Gastroesophageal sphincter (tissue), 4 donors: Measurements from ENCODE around the gene HSF5. TPM values are rescaled to one million over a fixed set of nuclear protein-coding genes. Genes with fewer than 3 reads are reported as not detected.

ENCODE experiments used
- ATAC-seq: fragments of 150-250 bp; one replicate; pipeline ENCODE4 v1.9.1; 2016; ENCODE audit warnings: mild to moderate bottlenecking, moderate library complexity
- H3K27ac ChIP-seq, 4 donors: fragments of 200-600 bp; sonication (generic) in 3 of 4; 1 replicate in 3 of 4; 2 replicates in 1 of 4; pipeline ENCODE4 v1.5.1; 2016 to 2019
- H3K27me3 ChIP-seq: fragments of 200-600 bp; sonication (generic); one replicate; pipeline ENCODE4 v1.5.1; 2019
- H3K36me3 ChIP-seq, 2 donors: fragments of 200-600 bp; sonication (generic); one replicate each; pipeline ENCODE4 v1.5.1; 2019; ENCODE audit warnings: control low read depth in 1 of 2
- H3K4me1 ChIP-seq, 3 donors: fragments of 200-600 bp; sonication (generic); 1 replicate in 2 of 3; 2 replicates in 1 of 3; pipeline ENCODE4 v1.5.1; 2016 to 2019; ENCODE audit warnings: control low read depth in 2 of 3
- H3K4me3 ChIP-seq, 2 donors: fragments of 200-600 bp; sonication (generic); one replicate each; pipeline ENCODE4 v1.5.1; 2019; ENCODE audit warnings: mild to moderate bottlenecking in 1 of 2, moderate library complexity in 1 of 2
- H3K9me3 ChIP-seq, 3 donors: fragments of 200-600 bp; sonication (generic); one replicate each; pipeline ENCODE4 v1.5.1; 2017 to 2019; ENCODE audit warnings: control low read depth in 2 of 3
- CTCF ChIP-seq, 4 experiments: fragments of 200-600 bp in 2 of 4; fragments of 450-650 bp in 2 of 4; sonication (generic) in 1 of 4; IDR thresholded peaks; one replicate each; pipeline ENCODE4 v1.5.1; 2017 to 2019; ENCODE audit warnings: antibody characterized with exemption in 4 of 4, mild to moderate bottlenecking in 2 of 4, moderate library complexity in 2 of 4
- EP300 ChIP-seq: sonication (generic); formaldehyde crosslinking; IDR thresholded peaks from one replicate; pipeline ENCODE4 v1.6.1; 2017; ENCODE audit warnings: antibody characterized with exemption, mild to moderate bottlenecking
- POLR2A ChIP-seq, 2 donors: fragments of 450-650 bp; IDR thresholded peaks; one replicate each; pipeline ENCODE4 v1.6.1; 2017; ENCODE audit warnings: antibody characterized with exemption in 2 of 2, mild to moderate bottlenecking in 2 of 2, moderate library complexity in 1 of 2
- POLR2AphosphoS5 ChIP-seq: sonication (generic); formaldehyde crosslinking; IDR thresholded peaks from one replicate; pipeline ENCODE4 v1.6.1; 2017; ENCODE audit warnings: antibody characterized with exemption
- WGBS, 2 donors: methylation state at CpG; one replicate each; pipeline ENCODE4 v1.1.5; 2018; ENCODE audit warnings: low coverage in 1 of 2; 5-methylcytosine and 5-hydroxymethylcytosine counted together
- total RNA-seq, 4 donors: library from RNA; depleted of rRNA; stranded (reverse); fragments of >200 nt; gene quantifications; one replicate each; pipeline ENCODE4 v1.1.0, GENCODE V29; 2016

The HSF5 gene
- total RNA-seq, 4 donors from 2014 or later, result 0.13 TPM; not detected in 3

GRCh38 chr17:58384897-58385296 lies 103.3 kb downstream of the HSF5 start:
- Histone ChIP-seq H3K27me3 (peaks cover 6% of the 10 kb centered on the region), H3K4me1 (no peaks in the 10 kb centered on the region), H3K27ac (no peak overlapping the region), H3K9me3 (no peaks in the 10 kb centered on the region), H3K36me3 (no peaks in the 10 kb centered on the region), H3K4me3 (no peak overlapping the region)
- TF ChIP-seq POLR2A (IDR thresholded peaks at IDR 0.05) (no peak), POLR2AphosphoS5 (no peak), EP300 (no peak), CTCF (IDR thresholded peaks at IDR 0.05) (no peak)
- WGBS, 2 donors, result 69 to 70% methylated on average over 3 of the region's 3 CpGs
- ATAC-seq, result no peak

- ATAC-seq, result no peak
Observed at GRCh38 chr17:58383892-58384462, 104.2 kb downstream of the HSF5 start.

GRCh38 chr17:58382872-58383242 lies 105.4 kb downstream of the HSF5 start:
- Histone ChIP-seq H3K4me1 (no peaks in the 10 kb centered on the region), H3K4me3 (no peak overlapping the region), H3K9me3 (no peaks in the 10 kb centered on the region), H3K36me3 (no peaks in the 10 kb centered on the region), H3K27ac (no peak overlapping the region), H3K27me3 (no peaks in the 10 kb centered on the region)
- no peak for TF ChIP-seq POLR2AphosphoS5
- no peak for TF ChIP-seq POLR2A (IDR thresholded peaks at IDR 0.05)
- no peak for TF ChIP-seq CTCF (IDR thresholded peaks at IDR 0.05)
- TF ChIP-seq EP300, result no peak
- 93 to 100% methylated on average over 1 of the region's 1 CpG for WGBS, 2 donors
- ATAC-seq, result no peak

More at GRCh38 chr17:58383892-58384462, 104.2 kb downstream of the HSF5 start:
- Histone ChIP-seq H3K27ac (no peak overlapping the region), H3K4me3 (no peak overlapping the region), H3K36me3 (no peaks in the 10 kb centered on the region), H3K27me3 (peaks cover 6% of the 10 kb centered on the region), H3K9me3 (no peaks in the 10 kb centered on the region), H3K4me1 (no peaks in the 10 kb centered on the region)
- TF ChIP-seq CTCF (IDR thresholded peaks at IDR 0.05) (no peak), POLR2A (IDR thresholded peaks at IDR 0.05) (no peak), POLR2AphosphoS5 (no peak)
- WGBS, 2 donors, result 63 to 76% methylated on average over 2 to 3 of the region's 4 CpGs

GRCh38 chr17:58382108-58382871 lies 105.9 kb downstream of the HSF5 start:
- Histone ChIP-seq H3K9me3 (no peaks in the 10 kb centered on the region), H3K27me3 (no peaks in the 10 kb centered on the region), H3K4me3 (no peak overlapping the region), H3K27ac (no peak overlapping the region), H3K36me3 (no peaks in the 10 kb centered on the region), H3K4me1 (no peaks in the 10 kb centered on the region)
- TF ChIP-seq CTCF (IDR thresholded peaks at IDR 0.05), result no peak
- no peak for TF ChIP-seq POLR2A (IDR thresholded peaks at IDR 0.05)
- TF ChIP-seq POLR2AphosphoS5, result no peak
- no peak for TF ChIP-seq EP300
- no peak for ATAC-seq
- WGBS, 2 donors, result 19 to 27% methylated on average over 2 to 3 of the region's 4 CpGs
